Measurements from ENCODE around the gene GOLGA2.

- TF ChIP-seq EZH2 (IDR thresholded peaks at IDR 0.05; ENCODE audit: insufficient read depth, low read length), result no peak
- TF ChIP-seq CTCF (IDR thresholded peaks at IDR 0.05; ENCODE audit: insufficient read depth, low read depth, low read length), result no peak
These were observed 50.9 kb downstream of the GOLGA2 start for GRCh38 chr9:128224877-128225276.
